Posterior cingulate gyrus (tissue), 11 donors: ENCODE measurements around the gene ARHGAP26.
"Not testable (repeated sequence)": the region's sequence is repeated elsewhere in the genome, so short reads cannot be mapped to it uniquely, and the experiment has no call there.

Source experiments
- DNase-seq, 10 donors: peaks; one replicate each; pipeline versions ENCODE4 v3.0.0 to v3.0.0-alpha.2; 2020 to 2021; ENCODE audit warnings: mixed read lengths in 3 of 10
- intact Hi-C: fragments of 100-400 bp; cut with DNase I; formaldehyde crosslinking; loops from one replicate; pipeline ENCODE4 v1.15.1; 2023

ARHGAP26 gene

DNA sequence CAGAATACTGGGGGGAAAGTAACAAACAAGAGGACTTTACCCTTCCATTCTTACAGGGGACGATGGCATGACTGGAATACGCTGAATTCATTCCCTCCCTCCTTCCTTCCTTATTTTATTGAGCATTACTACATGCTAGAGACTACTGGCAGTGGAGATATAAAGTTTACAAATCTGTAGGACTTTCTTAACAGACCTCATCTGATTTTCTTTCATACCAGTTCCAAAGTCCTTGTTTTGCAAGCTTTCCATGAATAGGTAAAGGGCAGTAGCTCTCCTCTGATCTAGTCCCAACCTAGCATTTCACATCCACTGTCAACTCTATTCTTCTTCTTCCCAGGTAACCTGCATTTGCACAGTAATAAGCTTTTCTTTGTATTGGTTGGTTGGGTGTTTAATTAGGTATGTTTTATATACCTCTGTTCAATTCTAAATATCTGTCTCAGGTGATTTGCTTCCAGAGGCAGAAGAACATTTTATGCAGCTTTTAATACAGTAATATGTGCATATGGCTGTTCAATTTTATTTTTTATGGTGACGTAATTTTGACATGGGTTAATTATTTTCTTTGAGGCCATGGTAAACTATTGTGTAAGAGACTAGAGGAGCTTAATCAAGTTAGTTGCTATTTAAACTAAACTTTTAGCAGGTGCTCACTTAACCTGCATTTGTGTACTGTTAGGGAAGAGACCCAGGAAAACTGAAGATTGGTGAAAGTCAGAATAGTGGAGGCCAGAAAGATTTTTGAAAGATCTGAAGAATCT lies 150.9 kb downstream of the ARHGAP26 start:
- no peak for DNase-seq
- intact Hi-C loops, result loop anchor here (5.0 kb wide), 3 partner anchors 41 to 906 kb away; partner anchors contain the start of gene NR3C1

DNA sequence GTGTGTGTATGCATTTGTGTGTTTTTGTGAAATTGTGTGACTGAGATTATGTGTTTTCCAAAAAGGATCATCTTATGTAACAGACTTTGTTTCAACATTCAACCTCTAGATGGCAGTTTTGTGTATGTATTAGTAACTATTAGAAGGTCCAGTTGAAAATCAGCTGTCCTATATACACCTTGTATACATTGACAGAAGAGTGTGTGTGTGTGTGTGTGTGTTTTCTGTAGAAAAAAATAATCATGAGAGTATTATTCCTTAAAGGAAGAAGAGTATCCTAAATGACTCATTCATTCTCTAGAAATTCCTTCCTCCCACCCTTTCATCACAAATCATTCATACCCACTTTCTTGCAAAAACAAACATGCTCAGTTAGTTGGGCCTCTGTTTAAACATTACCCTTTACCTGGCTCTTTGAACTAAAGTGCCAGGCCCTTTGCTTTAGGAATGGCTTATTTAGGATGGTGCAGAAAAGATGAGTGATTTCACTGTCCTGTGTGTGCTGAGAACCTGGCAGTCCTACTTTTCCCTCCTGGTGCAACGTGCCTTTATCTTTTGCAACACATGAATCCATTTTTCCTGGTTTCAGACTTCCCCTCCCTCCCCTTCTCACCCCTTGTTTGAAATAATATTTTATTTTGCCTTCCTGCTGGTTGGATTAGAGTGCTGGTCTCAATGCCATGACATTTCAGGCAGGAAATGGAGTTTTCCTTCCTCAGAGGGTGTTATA lies 152.2 kb downstream of the ARHGAP26 start:
- no peak for DNase-seq
- intact Hi-C loops, result loop anchor here (5.0 kb wide), 3 partner anchors 40 to 905 kb away; partner anchors contain the start of gene NR3C1

DNA sequence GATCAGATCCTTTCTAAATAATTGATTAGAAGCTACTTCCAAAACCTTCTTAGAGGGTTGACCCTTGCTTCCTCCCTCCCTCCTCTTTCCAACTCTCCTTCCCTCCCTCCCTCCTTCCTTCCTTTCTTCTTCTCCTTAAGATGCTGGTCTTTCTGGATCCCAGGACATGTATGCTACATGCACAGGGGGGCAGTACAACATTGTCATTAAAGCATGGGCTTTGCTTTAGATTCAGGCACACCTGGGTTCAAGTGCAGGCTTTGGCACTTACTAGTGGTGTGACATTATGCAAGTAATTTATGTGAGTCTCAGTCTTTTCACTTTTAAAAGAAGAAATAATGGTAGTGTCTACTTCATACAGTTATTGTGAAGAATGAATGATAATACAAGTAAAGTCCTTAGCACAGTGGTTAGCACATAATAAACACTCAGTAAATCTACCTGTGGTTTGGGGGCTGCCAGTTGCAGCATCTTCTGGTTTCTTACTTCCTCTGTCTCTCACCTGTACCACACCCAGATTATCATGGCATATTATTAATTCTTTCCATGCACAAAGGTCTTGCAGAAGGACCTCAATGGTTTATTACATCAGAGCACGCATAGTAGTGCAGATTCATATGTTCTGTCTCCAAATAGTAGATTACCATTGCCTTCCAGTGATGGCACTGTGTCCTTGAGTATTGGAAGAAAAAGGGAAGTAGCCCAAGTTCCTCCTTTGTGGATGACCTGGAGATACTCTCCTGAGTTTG lies 154.1 kb downstream of the ARHGAP26 start:
- intact Hi-C loops, result loop anchor here (5.0 kb wide), 3 partner anchors 38 to 903 kb away; partner anchors contain the start of gene NR3C1
- DNase-seq, result no peak

DNA sequence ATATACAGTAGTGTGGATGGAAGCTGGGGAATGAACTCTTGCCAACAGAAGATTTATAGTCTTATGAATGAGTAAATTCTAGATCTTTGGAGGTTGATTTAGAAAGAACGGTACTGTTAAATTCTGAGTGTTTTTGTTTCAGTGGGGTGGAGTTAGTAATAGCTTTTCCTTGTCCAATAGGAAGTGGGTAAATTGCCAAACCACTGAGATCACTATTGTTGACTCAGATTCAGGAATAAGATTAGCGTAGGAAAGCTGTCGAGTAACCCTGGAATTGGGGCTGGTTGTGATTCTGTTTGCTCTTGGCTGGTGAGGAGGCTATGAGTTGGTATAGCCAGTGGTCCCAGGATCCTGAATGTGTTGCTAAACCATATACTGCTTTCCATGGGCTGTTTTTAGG lies 155.6 kb downstream of the ARHGAP26 start:
- DNase-seq, result no peak
- intact Hi-C loops, result no loop called here

DNA sequence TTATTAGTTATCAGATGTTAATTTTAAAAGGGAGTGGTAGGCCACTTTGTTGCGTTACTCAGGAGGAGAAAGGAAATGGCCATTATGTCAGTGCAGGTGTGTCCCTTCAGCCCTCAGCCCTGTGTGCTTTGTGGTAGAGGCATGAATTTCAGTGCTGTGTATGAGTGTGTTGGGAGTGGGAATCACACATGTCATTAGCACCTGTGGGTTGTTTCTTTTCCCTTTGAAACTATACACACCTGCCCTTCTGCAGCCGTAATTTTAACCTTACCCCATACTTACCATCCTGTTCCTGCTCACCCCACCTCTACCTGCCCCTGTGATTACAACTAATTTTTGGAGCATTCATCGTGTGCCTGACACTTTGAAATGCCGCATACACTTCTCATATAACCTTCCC lies 156.4 kb downstream of the ARHGAP26 start:
- DNase-seq, result no peak
- intact Hi-C loops, result no loop called here

DNA sequence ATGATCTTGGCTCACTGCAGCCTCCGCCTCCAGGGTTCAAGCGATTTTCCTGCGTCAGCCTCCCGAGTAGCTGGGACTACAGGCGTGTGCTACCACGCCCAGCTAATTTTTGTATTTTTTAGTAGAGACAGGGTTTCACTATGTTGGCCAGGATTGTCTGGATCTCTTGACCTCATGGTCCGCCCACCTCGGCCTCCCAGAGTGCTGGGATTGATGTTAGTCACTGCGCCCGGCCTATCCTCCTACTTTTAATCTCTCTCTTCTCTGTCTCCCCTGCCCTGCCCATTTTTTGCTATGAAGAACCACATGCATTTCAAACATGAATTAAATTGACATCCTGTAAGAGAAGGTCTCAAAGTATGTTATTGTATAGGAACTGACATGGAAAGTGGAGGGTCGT lies 158.8 kb downstream of the ARHGAP26 start:
- DNase-seq, intact Hi-C loops: not testable (repeated sequence)

DNA sequence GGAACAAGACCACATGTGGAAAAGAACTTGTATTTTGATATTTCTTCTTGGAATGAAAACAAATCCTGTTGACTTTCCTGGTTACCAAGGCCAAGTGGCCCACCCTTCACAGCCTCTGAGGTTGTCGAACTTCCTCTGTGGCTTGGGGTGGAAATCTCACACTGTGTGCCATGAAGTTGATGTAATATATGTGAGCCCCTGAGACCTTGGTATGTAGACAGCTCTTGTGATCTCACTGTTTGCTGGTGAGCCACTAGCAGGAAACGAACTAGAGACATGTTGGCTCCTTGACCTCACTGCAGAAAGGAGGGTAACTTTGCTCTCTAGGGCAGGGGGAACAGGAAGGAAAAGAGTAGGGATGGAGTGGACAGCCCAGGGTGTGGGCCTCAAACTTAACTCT lies 159.4 kb downstream of the ARHGAP26 start:
- no peak for DNase-seq
- intact Hi-C loops, result no loop called here

DNA sequence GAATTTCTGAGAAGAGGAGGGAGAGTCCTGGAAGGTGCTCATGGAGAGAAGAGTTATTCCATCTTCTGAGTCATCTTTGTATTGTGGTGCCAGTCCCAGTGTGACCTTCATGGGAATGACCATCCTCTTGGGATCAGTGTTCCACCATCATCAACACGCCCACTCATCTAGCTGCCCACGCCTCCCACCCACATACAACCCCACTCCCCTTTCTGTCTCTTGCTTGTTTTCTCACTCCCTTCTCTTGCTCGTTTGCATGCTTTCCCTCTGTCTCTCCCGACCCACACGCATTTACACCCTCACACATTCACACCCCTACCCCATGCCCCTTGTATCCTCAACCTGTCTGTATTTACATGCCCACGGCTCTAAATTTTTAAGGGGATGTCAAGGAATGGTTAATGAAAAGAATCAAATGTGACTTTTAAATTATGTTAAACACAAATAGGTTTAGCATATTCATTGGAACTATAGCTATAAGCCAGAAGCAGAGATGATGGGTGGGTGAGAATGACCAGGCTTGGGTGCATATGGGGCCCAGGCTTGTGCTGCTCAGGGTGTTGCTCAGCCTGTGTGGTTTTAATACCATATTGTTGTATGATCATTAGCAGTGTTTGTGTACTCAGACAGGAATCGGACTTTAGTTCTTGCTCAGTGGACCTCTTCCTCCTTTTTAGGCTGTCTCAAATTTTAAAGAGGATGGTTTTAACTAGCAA lies 160.4 kb downstream of the ARHGAP26 start:
- no peak for DNase-seq
- intact Hi-C loops, result no loop called here

DNA sequence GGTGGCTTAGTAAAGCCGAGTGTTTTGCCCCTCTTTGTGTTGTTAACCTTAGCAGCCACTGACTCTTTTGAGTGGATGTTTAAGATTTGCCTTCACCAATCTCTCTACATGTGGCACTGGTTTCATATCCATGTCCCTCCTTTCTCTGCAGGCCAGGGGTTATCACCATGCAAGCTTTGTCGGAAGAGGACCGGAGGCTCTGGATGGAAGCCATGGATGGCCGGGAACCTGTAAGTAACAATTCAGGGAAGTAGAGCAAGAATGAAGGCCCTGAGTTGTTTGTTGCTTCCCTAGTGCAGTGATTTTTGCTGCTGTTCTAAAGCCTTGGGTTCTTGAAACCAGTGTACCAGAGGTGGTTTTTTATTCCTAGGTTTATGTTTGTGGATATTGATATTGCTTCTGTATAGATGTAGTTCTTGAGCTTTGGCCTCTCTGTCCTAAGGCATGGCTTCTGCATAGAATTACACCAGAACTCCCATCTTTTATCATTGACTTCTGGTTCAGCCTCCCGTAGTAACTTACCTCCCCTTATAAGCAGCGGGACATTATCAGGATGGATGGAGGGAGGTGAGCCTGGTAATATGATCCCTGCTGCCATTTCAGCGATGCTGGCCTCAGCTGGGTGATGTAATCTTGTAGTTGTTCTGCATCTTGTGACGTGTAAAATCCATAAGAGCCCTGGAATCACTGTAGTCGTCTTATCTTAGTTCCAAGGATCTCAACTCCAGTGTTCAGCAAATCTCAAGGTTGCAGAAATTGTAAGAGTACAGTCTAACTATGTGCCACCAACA lies 161.9 kb downstream of the ARHGAP26 start:
- intact Hi-C loops, result no loop called here
- DNase-seq, result no peak

DNA sequence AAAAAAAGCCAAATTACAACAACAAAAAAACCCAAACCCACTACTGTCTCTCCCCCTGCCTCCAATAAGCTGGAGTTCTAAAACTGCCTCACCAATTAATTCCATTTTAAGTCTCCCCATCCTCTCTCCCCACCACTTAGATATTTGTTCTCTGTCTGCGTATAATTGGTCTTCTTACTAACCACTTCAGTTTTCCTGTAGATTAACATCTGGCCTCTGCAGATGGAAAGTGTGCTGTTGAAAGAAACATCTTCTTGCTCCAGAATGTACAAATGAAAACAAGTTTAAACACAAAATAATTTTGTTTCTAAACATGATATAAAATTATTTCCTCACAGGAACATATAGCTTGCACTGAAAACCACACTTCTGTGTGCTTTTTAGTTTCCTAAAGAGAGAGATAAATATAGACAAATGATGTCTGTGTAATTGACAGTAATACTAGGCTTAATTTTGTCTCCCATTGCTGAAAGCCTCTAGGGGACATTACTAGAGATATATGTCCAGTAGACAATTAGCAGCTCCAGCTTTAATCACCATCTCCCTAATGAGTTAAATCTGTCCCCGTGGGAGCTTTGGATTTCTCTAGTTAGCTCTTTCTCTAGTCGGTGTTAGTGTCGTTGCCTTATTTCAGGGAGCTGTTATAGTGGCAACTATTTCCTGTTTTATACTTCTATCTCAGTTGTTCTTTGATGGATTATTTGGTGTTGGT lies 164.0 kb downstream of the ARHGAP26 start:
- intact Hi-C loops, result no loop called here
- no peak for DNase-seq

DNA sequence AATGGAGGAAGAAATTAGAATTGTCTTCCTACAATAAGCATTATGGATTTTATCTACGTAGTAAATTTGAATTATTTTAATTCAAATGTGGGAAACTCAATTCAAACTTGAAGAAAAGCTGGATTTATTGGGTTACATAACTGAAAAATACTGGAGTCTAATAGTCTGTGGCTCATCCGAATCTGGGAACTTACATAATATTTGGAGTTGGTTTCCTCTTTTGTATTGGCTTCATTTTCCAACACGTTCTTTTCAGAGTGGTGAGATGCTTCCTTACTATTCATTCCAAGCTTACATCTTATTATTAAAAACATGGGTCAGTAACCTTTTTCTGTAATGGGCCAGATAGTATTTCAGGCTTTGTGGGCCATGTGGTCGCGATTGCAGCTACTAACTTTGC lies 164.8 kb downstream of the ARHGAP26 start:
- intact Hi-C loops, result no loop called here
- DNase-seq, result no peak

DNA sequence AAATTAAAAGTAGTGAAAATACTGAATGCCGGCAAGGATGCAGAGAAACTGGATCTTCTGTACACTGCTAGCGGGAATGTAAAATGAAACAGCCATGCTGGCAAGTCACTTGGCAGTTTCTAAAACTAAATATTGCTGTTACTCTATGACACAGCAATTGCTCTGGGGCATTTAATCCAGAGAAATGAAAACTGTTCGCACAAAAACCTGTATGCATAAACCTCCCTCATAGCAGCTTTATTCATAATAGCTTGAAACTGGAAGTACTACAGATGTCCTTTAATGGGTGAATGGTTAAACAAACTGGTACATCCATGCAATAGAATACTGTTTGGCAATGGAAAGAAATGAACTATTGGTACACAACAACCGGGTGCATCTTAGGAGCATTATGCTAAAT lies 167.2 kb downstream of the ARHGAP26 start:
- intact Hi-C loops, result no loop called here
- no peak for DNase-seq

DNA sequence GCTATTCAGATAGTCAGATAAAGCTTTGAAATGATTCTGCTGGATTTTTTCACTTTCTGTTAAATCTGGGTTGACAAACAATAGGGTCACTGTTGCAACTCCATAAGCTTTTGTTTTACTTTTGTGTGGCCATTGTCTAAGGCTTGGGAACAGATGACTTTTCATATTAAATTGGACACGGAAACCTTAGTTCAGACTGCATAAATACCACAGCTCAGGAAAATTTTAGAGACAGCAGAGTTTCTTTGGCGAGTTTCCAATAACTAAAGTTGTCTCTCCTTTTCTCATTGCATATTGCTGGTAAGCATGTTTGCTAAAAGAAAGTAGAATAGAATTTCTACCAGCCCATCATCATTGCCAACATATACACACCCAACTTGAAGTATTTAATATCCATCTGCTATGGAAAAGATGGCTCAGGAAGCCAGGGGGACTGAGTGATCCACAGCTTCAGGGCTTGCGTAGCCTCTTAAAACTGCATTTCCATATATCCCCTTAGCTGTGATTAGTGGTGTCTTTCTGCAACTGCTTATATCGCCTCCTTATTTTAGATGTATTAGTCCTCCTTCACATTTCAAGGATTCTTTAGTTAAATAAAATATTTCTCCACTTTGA lies 168.2 kb downstream of the ARHGAP26 start:
- DNase-seq, result no peak
- intact Hi-C loops, result no loop called here

DNA sequence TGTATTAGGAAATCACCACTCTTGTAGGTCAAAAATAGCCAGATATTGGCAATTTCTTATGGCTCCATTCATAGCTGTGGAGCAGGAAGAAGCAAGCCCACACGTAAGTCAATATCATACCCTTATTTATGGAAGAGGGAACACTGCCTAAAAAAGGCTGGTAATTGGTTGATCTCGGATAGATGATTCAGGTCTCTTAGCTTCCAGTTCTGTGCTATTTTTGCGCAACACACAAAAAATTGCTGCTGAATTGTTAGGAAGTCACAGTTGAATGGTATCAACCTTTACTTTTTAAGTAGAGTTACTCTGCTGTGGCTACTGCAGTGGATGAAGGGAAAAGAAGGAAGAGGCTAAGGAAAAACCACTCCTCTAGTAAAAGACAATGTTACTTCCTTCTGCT lies 168.8 kb downstream of the ARHGAP26 start:
- intact Hi-C loops, result no loop called here
- DNase-seq, result no peak

DNA sequence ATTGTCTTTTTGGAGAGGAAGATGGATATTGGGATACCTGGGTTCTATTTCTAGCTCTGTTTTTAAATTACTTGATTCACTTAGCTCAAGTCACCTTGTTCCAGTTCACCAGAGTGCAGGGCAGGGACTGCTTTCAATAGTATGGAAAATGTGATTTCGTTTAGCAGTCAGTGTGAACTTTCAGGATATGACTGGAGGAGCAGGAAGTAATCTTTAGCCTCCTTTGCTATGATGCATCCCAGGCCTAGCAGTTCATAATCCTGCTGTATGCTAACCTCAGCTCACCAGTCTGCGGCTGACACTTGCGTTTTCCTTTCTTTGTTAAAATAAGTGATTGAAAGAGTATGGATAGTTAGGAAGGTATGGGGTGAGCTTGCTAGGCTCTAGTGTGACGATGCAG lies 169.7 kb downstream of the ARHGAP26 start:
- intact Hi-C loops, result no loop called here
- DNase-seq, result no peak

DNA sequence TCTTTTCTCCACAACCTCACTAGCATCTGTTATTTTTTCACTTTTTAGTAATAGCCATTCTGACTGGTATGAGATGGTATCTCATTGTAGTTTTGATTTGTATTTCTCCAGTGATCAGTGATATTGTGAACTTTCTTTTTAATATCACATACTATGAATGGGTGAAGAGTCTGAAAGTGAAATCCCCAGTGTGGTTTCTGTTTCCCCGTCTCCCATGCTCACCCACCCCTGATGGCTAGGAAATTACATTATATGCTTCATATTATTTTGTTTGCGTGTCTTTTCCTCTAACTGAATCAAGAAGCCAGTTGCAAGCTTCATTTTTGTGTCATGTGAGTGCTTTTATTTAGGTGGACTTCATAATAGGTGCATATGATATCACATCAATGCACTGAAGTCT lies 171.1 kb downstream of the ARHGAP26 start:
- intact Hi-C loops, result no loop called here
- DNase-seq, result no peak

DNA sequence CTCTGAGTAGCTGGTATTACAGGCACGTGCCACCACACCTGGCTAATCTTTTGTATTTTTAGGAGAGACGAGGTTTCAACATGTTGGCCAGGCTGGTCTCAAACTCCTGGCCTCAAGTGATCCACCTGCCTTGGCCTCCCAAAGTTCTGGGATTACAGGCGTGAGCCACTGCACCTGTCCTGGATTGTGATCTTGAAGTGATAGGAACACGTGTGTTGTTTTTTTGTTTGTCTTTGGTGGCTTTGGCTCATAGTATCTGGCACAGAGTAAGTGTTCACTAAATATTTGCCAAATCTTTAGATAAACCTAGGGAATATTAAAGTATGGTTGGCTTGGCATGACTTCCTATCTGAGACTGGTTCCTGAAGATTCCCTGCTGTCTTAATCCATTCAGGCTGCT lies 172.7 kb downstream of the ARHGAP26 start:
- intact Hi-C loops, result no loop called here
- DNase-seq, result no peak

DNA sequence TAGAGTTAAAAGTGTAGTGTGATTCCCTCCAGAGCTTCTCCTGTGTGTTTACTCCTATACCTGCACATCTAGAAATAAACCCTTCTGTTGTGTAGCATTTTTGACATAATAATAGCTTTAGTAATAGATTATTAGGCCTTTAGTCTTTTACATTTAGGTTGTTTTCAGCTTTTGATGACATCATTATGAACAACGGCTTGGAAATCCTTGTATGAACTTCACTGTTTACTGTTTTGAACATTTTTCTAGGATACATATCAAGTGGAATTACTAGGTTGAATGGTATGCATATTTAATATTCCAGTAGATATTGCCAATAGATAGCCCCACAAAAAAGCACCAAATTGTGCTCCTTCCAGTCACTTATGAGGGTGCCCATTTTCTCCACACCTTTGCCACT lies 174.0 kb downstream of the ARHGAP26 start:
- no peak for DNase-seq
- intact Hi-C loops, result no loop called here

DNA sequence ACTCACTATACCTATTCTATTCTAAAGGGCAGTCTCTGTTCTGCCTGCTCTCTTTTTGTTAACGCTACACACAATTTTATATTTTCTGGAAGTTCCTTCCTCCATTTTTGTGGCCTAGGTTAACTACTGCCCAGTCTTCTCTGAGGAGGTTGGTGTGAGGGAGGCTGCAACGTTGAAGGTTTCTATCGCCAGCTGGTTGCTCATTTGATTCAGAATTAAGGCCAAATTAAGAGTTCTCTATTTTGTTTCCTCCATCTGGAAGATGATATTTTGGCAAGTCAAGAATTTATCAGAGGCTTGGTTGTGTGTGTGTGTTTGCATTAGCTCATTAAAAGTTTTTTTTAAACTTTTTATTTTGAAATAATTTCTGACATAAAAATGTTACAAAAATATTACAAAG lies 175.1 kb downstream of the ARHGAP26 start:
- intact Hi-C loops, result no loop called here
- DNase-seq, result no peak
